HG03066 (cell line): ENCODE measurements around the gene CUTA.

Experiments
- ATAC-seq: cut with Tn5 transposase; IDR thresholded peaks from one replicate; pipeline ENCODE4 v1.9.1; 2021; ENCODE audit warnings: low read depth; ENCODE audit not compliant: unreplicated experiment

CUTA gene, protein sequence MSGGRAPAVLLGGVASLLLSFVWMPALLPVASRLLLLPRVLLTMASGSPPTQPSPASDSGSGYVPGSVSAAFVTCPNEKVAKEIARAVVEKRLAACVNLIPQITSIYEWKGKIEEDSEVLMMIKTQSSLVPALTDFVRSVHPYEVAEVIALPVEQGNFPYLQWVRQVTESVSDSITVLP

DNA sequence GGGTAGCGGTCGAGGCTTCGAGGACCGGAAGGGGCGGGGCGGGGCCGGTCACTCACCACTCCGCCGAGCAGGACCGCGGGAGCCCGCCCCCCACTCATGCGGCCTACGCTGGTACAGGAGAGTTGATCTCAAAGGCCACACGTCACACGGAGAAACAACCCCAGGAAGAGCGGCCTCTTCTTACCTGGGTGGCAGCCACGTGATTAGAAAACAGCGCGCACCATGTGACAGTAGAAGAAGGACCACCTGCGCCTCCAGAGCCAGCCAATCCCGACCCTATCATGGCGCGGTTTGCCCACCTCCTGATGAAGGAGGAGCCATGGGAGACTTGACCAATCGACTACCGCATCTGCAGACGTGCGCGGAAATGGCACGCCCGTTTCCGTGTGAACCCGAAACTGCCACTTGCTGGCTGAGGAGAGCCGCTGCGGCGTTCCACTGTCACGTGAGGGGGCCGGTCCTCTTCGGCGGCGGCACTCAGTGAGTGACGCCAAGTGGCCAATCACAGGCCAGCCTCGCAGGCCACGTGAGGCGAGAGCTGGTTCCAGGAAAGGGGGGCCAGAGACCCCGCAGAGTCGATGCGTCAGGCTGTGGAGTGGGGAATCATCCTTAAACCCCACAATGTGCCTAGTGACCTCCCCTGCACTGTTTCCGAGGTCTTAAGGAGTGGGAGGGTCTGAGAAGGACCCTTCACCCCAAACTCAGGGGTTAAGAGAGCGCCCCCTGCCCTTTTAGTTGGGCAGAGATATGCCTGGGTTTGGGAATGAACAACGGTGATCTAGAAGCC, at the start of gene CUTA:
Gene CUTA, minus strand, starts transcription at position 205 of the 787 bp plus-strand sequence. Its CDS starts 107 bp downstream, at position 98.
- peak; percentile 77 for ATAC-seq

DNA sequence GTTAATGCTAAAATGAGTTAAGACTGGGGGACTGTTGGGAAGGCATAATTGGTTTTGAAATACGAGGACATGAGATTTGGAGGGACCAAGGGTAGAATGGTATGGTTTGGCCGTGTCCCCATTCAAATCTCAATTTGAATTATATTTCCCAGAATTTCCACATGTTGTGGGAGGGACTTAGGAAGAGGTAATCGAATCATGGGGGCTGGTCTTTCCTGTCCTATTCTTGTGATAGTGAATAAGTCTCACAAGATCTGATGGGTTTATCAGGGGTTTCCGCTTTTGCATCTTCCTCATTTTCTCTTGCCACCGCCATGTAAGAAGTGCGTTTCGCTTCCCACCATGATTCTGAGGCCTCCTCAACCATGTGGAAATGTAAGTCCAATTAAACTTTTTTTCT, 49.2 kb upstream of the CUTA start:
- no peak for ATAC-seq

DNA sequence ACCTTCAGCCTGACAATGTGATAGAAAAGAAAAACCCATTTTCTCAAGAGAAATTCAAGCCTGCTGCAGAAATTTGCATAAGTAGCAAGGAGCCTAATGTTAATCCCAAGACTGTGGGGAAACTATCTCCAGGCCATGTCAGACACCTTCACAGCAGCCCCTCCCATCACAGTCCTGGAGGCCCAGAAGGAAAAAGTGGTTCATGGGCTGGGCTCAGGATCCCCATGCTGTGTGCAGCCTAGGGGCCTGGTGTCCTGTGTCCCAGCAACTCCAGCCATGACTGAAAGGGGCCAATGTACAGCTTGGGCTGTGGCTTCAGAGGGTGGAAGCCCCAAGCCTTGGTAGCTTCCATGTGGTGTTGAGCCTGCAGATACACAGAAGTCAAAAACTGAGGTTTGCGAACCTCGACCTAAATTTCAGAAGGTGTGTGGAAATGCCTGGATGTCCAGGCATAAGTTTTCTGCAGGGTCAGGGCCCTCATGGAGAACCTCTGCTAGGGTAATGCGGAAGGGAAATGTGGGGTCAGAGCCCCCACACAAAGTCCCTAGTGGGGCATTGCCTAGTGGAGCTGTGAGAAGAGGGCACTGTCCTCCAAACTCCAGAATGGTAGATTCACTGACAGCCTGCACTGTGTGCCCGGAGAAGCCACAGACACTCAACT, 48.3 kb upstream of the CUTA start:
- ATAC-seq = no peak

DNA sequence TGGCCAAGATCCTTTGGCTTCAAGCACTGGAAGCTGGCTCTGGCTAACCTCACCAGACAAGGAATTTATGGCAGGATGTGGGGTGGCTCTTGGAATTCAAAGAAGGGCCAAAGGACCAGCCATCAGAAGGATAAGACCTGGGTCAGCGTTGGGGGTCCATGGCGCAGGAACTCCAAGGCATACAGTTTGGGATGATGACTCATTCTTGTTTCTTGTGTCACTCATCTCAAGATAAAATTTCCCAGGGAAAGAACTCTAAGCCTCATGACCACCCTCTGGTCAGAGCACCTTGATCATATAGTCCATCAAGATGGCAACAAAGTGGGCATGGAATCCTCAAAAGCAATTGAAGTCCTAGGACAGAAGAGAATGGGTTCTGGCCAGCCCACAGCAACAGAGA, 41.3 kb upstream of the CUTA start:
- ATAC-seq = no peak

DNA sequence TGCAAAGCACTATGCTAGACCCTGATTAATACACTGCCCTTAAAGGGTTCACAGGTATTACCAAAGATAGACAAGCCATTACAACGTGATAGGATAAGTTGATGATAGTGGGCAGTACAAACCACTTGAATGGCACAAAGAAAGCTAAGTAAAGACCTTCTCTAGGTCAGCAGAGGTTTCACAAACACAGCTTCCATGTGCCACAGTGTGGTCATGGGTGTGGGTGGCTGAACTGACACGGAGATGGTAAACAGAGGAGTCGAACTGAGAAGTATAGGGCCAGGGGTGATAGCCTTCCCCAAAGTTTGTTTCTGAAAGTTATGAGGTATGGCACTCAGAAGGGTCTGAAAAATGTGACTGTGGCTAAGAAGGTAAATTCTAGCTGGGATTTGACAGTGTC, 40.8 kb upstream of the CUTA start:
- ATAC-seq = no peak

DNA sequence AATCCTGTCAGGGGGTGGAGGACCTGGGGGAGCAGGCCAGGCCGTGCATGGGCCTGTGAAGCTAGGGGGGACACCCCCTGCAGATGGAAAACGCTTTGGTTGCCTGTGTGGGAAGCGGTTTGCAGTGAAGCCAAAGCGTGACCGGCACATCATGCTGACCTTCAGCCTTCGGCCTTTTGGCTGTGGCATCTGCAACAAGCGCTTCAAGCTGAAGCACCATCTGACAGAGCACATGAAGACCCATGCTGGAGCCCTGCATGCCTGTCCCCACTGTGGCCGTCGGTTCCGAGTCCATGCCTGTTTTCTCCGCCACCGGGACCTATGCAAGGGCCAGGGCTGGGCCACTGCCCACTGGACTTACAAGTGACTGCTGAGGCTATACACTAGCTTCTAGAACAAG, 38.2 kb upstream of the CUTA start:
- ATAC-seq = no peak

DNA sequence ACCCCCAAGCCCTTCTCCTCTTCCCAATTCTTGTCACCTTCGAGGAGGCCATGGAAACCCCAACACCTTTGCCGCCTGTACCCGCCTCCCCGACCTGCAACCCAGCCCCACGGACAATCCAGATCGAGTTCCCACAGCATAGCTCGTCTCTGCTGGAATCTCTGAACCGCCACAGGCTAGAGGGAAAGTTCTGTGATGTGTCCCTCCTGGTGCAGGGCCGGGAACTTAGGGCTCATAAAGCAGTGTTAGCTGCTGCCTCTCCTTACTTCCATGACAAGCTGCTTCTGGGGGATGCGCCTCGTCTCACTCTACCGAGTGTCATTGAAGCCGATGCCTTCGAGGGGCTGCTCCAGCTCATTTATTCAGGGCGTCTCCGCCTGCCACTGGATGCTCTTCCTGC, 37.1 kb upstream of the CUTA start:
- ATAC-seq = no peak

DNA sequence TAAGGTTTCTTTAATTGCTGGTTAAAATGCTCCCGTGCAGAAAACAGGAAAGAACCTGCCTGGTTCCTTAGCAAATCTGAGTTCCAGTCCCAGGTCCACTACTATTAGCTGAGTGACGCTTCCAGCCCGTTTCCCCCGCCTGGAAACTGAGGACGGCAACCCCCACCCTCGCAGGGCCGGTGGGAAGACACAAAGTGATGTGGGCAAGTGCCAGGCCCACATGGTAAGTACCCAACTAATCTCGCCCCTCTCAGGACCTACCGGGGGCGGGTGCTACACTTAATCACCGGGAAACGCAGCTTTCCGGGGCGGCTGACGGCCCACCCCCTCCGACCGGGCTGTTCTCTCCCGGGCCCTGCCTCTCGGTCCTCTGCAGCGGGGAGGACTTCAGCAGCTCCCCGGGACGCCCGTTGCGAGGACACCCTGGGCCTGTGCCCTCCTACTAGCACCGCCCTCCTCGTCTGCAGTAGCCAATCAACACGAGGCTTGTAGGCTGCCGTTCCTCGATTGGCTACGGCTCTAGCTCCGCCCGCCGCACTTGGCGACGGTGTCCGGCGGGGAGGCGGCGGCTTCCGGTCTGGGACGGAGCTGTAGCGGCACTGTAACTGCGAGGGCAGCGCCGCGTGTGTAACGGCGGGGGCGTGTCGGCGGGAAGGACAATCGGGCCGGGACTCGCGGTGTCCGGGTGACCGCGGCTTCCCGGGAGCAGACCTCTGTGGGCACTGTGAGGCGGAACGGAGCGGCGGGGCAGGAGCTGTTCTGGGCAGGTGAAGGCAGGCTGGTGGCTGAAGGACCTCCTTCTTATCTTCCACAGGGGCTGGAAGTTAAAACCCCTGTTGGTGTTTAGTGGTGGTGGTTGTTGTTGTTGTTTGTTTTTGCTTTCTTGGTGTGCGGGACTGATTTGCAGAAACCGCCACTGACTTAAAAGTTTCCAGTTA, 36.4 kb upstream of the CUTA start, which contains the start of gene ZBTB9:
Gene ZBTB9, plus strand, starts transcription at position 568 of the 938 bp plus-strand sequence. CDS start 525 bp downstream, outside the sequence.
- peak; percentile 99 for ATAC-seq

DNA sequence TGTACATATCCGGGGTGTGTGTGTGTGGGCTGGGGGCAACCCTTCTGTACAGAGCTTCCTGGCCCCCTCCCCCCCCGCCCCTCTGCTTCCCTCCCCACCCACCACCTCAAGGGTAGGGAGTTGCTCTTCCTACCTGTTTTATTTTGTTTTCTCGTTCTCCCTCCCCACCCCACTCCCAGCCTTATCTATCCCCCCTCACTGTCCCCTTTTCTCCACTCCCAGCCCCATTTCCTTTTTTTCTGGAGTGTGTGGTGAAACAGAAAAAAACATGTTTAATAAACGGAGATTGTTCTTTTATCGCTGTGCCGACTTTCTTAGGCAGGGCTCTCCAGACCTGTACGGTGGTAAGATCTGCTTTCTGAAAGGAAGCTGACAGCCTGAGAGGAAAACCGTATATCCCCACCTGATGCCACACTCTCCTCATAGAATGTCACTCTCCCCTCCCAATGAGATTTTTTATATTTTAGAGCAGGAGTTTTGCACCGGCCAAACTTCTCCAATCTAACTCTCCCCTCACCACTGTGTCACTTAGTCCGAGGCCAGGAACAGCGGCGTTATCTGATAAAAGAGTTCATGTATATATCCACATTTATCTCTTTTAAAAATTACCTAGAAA, 35.6 kb upstream of the CUTA start:
- no peak for ATAC-seq

DNA sequence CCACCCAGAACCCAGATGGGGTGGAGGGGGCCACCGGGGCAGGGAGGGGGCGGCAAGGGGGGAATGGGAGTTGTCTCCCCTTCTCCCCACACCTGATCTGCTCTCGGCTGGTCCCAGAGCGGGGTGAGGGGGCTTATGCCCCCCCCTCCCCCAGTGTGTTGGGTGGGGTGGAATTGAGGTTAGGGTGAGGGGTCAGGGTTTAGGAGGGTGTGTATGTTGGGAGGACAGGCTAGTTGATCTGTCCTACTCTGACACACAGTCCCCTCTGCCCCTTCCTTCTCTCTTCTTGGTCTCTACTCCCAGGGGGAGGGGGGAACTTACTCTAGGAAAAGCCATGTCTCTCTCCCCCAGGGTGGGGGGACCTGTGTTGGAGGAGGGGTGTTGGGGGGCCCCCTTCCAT, 34.6 kb upstream of the CUTA start:
- no peak for ATAC-seq

DNA sequence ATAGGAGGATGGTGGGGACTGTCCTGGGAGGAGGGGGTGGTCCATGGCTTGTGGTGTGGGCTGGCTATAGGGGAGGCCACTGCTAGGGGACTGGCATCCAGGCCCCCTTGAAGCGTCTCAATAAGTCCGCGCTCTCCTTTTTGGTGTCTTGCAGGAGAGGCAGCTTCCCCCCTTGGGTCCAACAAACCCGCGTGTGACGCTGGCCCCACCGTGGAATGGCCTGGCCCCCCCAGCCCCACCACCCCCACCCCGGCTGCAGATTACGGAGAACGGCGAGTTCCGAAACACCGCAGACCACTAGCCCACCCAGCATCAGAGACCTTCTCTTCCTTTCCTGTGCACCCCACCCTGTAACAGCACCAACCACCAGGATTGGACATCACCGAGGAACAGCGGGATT, 33.7 kb upstream of the CUTA start:
- ATAC-seq = no peak

DNA sequence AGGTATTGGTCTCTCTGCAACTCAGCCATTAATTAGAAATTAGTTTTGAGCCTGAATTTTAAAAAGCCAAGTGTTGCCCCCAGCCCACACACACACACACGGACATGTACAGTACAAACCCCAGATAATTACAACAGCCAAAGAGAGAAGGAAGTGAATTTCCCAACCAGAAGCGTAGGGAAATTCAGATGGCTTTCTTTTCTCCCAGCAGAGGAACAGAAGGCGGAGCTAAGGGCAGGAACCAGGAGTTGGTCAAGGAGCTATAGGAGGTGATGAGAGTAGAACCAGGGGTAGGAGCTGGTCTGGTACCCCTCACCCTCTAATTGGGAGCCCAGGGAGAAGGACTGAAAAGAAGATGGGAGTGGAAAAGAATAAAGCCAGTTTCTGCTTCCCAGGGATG, 32.5 kb upstream of the CUTA start:
- ATAC-seq = no peak

DNA sequence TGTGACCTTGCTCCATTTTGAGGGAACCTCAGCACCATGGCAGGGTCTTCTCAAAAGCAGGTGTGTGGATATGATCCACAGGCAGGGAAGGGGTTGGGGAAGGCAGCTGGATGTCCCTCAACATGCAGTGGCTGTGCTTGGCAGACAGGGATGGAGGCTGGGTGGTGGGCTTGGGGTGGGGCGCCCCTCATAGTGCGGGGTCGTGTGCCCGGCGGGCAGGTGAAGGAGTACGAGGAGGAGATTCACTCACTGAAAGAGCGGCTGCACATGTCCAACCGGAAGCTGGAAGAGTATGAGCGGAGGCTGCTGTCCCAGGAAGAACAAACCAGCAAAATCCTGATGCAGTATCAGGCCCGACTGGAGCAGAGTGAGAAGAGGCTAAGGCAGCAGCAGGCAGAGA, 28.4 kb upstream of the CUTA start:
- ATAC-seq = no peak

DNA sequence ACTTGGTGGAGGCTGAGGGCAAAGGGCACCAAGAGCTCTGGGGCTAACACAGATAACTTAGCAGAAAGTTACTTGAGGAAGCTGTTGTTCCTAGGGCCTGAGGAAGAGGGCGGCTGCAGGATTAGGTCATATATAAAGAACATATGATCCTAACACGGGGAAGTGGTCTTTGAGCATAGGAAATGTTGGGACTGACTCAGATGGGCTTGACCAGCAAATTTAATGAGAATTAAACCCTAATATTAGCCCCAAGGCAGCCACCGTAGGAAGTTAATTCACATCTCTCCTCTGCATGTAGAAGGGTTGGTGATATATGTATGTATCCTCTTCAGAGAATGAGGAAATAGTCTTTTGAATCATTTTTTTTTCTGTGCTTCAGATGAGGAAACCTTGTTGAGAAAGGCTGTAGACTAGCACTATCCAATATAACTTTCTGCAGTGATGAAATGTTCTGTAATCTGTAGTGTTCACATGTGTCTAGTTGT, 27.3 kb upstream of the CUTA start:
- no peak for ATAC-seq

DNA sequence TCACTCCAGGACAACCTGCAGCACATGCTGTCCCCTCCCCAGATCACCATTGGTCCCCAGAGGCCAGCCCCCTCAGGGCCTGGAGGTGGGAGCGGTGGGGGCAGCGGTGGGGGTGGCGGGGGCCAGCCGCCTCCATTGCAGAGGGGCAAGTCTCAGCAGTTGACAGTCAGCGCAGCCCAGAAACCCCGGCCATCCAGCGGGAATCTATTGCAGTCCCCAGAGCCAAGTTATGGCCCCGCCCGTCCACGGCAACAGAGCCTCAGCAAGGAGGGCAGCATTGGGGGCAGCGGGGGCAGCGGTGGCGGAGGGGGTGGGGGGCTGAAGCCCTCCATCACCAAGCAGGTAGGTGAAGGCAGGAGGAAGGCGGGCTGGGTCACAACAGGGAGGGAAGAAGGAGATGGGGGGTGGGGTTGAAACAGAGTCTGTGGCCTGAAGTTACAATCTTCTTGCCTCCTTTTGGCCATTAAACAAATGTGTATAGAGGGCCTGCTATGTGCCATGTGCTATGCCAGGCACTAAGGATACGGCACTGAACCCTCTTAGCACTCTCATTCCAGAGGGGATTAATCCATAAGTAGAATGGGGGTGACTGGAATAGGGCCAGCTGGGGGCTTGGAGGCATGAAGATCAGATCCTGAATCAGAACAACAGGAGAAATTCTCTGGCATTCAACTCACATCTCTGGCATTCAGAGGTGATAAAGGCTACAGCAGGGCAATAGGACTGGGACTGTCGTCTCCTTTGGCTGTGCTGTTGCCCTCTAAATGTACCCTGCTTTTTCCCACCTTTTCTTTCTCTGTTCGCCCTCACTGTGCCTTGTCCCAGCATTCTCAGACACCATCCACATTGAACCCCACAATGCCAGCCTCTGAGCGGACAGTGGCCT, 26.0 kb upstream of the CUTA start:
- ATAC-seq = no peak

DNA sequence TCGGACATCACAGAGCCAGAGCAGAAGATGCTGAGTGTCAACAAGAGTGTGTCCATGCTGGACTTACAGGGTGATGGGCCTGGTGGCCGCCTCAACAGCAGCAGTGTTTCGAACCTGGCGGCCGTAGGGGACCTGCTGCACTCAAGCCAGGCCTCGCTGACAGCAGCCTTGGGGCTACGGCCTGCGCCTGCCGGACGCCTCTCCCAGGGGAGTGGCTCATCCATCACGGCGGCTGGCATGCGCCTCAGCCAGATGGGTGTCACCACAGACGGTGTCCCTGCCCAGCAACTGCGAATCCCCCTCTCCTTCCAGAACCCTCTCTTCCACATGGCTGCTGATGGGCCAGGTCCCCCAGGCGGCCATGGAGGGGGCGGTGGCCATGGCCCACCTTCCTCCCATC, 25.1 kb upstream of the CUTA start:
- no peak for ATAC-seq

DNA sequence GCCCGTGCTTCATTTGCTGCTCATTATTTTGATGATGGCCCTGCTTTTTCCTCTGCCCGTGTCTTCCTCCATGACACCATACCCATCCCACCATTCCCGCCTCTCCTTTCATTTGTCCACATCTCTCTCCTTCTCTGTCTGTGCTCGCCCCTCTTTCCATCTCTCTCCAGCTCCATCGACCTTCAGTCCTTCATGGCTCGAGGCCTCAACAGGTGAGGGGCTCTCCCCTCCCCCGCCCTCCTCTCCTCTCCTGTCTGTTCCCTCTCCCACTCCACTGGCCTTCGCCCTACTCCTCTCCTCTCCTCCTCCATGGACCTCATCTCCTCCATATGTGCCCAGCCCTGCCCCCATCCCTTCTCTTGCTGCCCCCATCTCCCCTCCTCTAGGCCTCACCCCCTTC, 24.4 kb upstream of the CUTA start:
- no peak for ATAC-seq

DNA sequence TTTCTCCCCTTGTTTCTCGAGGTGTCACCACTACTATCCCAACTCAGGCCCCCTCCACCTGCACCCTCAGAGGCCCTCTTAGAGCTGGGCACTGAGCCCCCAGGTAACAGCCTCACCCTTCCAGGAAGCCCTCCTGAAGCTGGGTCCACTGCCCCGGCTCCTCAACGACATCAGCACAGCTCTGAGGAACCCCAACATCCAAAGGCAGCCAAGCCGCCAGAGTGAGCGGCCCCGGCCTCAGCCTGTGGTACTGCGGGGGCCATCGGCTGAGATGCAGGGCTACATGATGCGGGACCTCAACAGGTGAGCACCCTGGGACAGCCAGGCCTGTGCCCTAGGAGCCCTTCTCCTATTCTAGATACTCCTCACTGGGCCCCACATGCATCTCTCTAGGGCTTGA, 23.6 kb upstream of the CUTA start:
- no peak for ATAC-seq

DNA sequence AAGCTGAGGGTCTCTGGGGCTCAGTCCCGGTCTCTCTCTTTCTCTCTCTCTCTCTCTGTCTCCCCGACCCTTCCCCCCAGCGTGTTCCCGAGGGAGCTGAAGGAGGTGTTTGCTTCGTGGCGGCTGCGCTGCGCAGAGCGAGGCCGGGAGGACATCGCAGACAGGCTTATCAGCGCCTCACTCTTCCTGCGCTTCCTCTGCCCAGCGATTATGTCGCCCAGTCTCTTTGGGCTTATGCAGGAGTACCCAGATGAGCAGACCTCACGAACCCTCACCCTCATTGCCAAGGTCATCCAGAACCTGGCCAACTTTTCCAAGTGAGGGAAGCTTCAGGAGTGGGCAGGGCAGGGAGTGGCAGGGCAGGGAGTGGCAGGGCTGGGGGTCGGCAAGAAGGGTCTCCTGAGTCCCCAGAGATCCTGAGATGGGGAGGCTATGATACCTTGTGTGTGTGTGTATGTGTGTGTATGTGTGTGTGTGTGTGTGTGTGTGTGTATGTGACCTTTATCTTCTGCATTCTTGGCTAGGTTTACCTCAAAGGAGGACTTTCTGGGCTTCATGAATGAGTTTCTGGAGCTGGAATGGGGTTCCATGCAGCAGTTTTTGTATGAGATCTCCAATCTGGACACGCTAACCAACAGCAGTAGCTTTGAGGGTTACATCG, 22.9 kb upstream of the CUTA start:
- ATAC-seq = no peak
